Measurements from ENCODE around the gene GRIA1.

- no peak for TF ChIP-seq NR2C2 (IDR thresholded peaks at IDR 0.05; ENCODE audit: borderline replicate concordance, control insufficient read depth, insufficient read length, low read depth)
- TF ChIP-seq CTCF (IDR thresholded peaks at IDR 0.05 in 2 of 3, conservative IDR thresholded peaks at IDR 0.05 in 1 of 3; ENCODE audit: control insufficient read depth in 2 of 3, extremely low read depth in 1 of 3, insufficient read depth in 1 of 3, low read depth in 3 of 3, low read length in 3 of 3) = no peak
- no peak for TF ChIP-seq EZH2 (IDR thresholded peaks at IDR 0.05; ENCODE audit: borderline replicate concordance, control insufficient read depth, low read depth, low read length)
- TF ChIP-seq BHLHE40 (IDR thresholded peaks at IDR 0.05; ENCODE audit: borderline replicate concordance in 1 of 2, low read depth in 2 of 2, low read length in 1 of 2) = no peak
- TF ChIP-seq POLR2AphosphoS5 (IDR thresholded peaks at IDR 0.05; ENCODE audit: low read length) = no peak
- TF ChIP-seq ZSCAN29 (IDR thresholded peaks at IDR 0.05) = no peak
- TF ChIP-seq, protein P1, sequence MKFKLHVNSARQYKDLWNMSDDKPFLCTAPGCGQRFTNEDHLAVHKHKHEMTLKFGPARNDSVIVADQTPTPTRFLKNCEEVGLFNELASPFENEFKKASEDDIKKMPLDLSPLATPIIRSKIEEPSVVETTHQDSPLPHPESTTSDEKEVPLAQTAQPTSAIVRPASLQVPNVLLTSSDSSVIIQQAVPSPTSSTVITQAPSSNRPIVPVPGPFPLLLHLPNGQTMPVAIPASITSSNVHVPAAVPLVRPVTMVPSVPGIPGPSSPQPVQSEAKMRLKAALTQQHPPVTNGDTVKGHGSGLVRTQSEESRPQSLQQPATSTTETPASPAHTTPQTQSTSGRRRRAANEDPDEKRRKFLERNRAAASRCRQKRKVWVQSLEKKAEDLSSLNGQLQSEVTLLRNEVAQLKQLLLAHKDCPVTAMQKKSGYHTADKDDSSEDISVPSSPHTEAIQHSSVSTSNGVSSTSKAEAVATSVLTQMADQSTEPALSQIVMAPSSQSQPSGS (IDR thresholded peaks at IDR 0.05; ENCODE audit: low read length) = no peak
- no peak for TF ChIP-seq CEBPB (IDR thresholded peaks at IDR 0.05; ENCODE audit: borderline replicate concordance in 1 of 2, low read depth in 2 of 2, low read length in 2 of 2)
- no peak for TF ChIP-seq SIN3A (IDR thresholded peaks at IDR 0.05; ENCODE audit: low read depth, low read length)
- TF ChIP-seq FOXM1 (IDR thresholded peaks at IDR 0.05; ENCODE audit: low read depth, low read length) = no peak
- TF ChIP-seq USF2 (IDR thresholded peaks at IDR 0.05; ENCODE audit: borderline replicate concordance, low read depth, low read length) = no peak
- no peak for TF ChIP-seq CREB1 (IDR thresholded peaks at IDR 0.05; ENCODE audit: low read depth)
- no peak for TF ChIP-seq E2F4 (IDR thresholded peaks at IDR 0.05; ENCODE audit: low read depth, low read length)
Measured at GRCh38 chr5:153704110-153704509, 213.6 kb downstream of the GRIA1 start.

Measured in GM12878 (cell line).